Measurements from ENCODE around the gene FOXO6. TPM values are rescaled to one million over a fixed set of nuclear protein-coding genes. Genes with fewer than 3 reads are reported as not detected.
A peak's percentile ranks its signal among the peaks of the same experiment; 100 is the strongest.

The FOXO6 gene
- total and polyA plus RNA-seq, 9 of the 15 experiments (the other 6 are each of a cell fraction or from before 2014, with no cell fraction given), result 0.04 to 0.31 (median 0.12) TPM; not detected in 5

- no peak for FAIRE-seq
- H2AFZ ChIP-seq (ENCODE audit: low read depth, low read length), result no peak overlapping the region
- no peak overlapping the region for H3K4me3 ChIP-seq
- no peak overlapping the region for H3K27ac ChIP-seq (ENCODE audit: extremely low read depth, low read depth, low read length)
- DNase-seq (ENCODE audit: extremely low read depth in 1 of 4, low spot score in 3 of 4), result no peak
- peaks cover 0 to 6% of the 10 kb centered on the region in 2 experiments; a peak in 1 of 5 replicates for H3K4me1 ChIP-seq (replicated peaks in 1 of 2; ENCODE audit: control insufficient read depth in 2 of 2, insufficient read depth in 2 of 2, low read length in 2 of 2)
- H3K36me3 ChIP-seq (ENCODE audit: control insufficient read depth, insufficient read depth, low read length), result no peaks in the 10 kb centered on the region
- BruUV-seq (replicated peaks), result no TSS peak
- H3K27me3 ChIP-seq (ENCODE audit: control insufficient read depth in 2 of 2, insufficient read depth in 2 of 2, low read length in 2 of 2), result peaks cover 6 to 48% of the 10 kb centered on the region in 2 experiments; a peak in 4 of 5 replicates
- no peaks in the 10 kb centered on the region for H3K9me3 ChIP-seq (replicated peaks; ENCODE audit: control insufficient read depth, insufficient read depth, low read depth, low read length)
- POLR2A ChIA-PET, result interaction anchor here (0.6 to 1.4 kb wide), 2 partner anchors 9 to 21 kb away, joined by 3 read pairs; no protein-coding TSS in a partner anchor
- H3K9me1 ChIP-seq (ENCODE audit: control insufficient read depth, insufficient read depth, low read length), result peaks cover 5% of the 10 kb centered on the region
- peaks cover 12% of the 10 kb centered on the region for H4K20me1 ChIP-seq (replicated peaks; ENCODE audit: control insufficient read depth, insufficient read depth, low read length)
- in situ Hi-C loops (cut with MboI) (no loop called here), intact Hi-C loops (cut with micrococcal nuclease) (no loop called here)
- H3K9ac ChIP-seq (ENCODE audit: insufficient read depth in 1 of 2, low read depth in 2 of 2, low read length in 2 of 2), result no peak overlapping the region
- 0% methylated on average over 1 of the region's 1 CpG for WGBS (ENCODE audit: insufficient coverage, low coverage, missing lambda C conversion rate)
- ATAC-seq, result no peak
- H3K4me2 ChIP-seq (ENCODE audit: insufficient read depth, low read length), result no peak overlapping the region
- CTCF ChIA-PET (ENCODE audit: low intra/inter-chr PET ratio), result no interaction called here
- no peak for TF ChIP-seq CBFB (CRISPR knock-in tag; IDR thresholded peaks at IDR 0.05)
- TF ChIP-seq RBM25 (IDR thresholded peaks at IDR 0.05; ENCODE audit: low read depth, low read length, severe bottlenecking), result peak; percentile 68
- no peaks in the 10 kb centered on the region for H3K79me2 ChIP-seq (ENCODE audit: control insufficient read depth, insufficient read depth, low read length)
These were observed 29.3 kb downstream of the FOXO6 start for GRCh38 chr1:41390573-41390972.

- intact Hi-C loops (cut with micrococcal nuclease), result no loop called here
- Histone ChIP-seq H3K36me3 (ENCODE audit: control insufficient read depth, insufficient read depth, low read length) (no peaks in the 10 kb centered on the region), H3K4me1 (replicated peaks in 1 of 2; ENCODE audit: control insufficient read depth in 2 of 2, insufficient read depth in 2 of 2, low read length in 2 of 2) (peaks cover 0 to 10% of the 10 kb centered on the region in 2 experiments; a peak in 1 of 5 replicates), H3K27me3 (ENCODE audit: control insufficient read depth in 2 of 2, insufficient read depth in 2 of 2, low read length in 2 of 2) (peaks cover 9 to 51% of the 10 kb centered on the region in 2 experiments; a peak in 2 of 5 replicates), H3K4me2 (ENCODE audit: insufficient read depth, low read length) (no peak overlapping the region), H3K79me2 (ENCODE audit: control insufficient read depth, insufficient read depth, low read length) (no peaks in the 10 kb centered on the region), H4K20me1 (replicated peaks; ENCODE audit: control insufficient read depth, insufficient read depth, low read length) (peaks cover 15% of the 10 kb centered on the region; the same call in 1 of the 2 replicates), H3K9me1 (ENCODE audit: control insufficient read depth, insufficient read depth, low read length) (peaks cover 5% of the 10 kb centered on the region), H2AFZ (ENCODE audit: low read depth, low read length) (no peak overlapping the region), H3K9me3 (replicated peaks; ENCODE audit: control insufficient read depth, insufficient read depth, low read depth, low read length) (no peaks in the 10 kb centered on the region), H3K27ac (ENCODE audit: extremely low read depth, low read depth, low read length) (no peak overlapping the region), H3K9ac (ENCODE audit: insufficient read depth in 1 of 2, low read depth in 2 of 2, low read length in 2 of 2) (0 out of 4 replicates have a peak overlapping the region, but pooled peaks of 1 of the 2 experiments have one; percentile 10), H3K4me3 (no peak overlapping the region)
- FAIRE-seq (no peak), ATAC-seq (no peak), DNase-seq (ENCODE audit: extremely low read depth in 1 of 4, low spot score in 3 of 4) (no peak)
- in situ Hi-C loops (cut with MboI), result no loop called here
- ChIA-PET POLR2A (no interaction called here), CTCF (ENCODE audit: low intra/inter-chr PET ratio) (no interaction called here)
- WGBS (ENCODE audit: insufficient coverage, low coverage, missing lambda C conversion rate), result 0% methylated on average over 9 of the region's 9 CpGs
- no TSS peak for BruUV-seq (replicated peaks)
- TF ChIP-seq RBM25 (IDR thresholded peaks at IDR 0.05; ENCODE audit: low read depth, low read length, severe bottlenecking) (peak; percentile 68), HMGXB4 (CRISPR knock-in tag; IDR thresholded peaks at IDR 0.05) (no peak)
These were observed 30.7 kb downstream of the FOXO6 start for GRCh38 chr1:41391834-41392527.

All from K562 (cell line).